HG02642 (cell line): ENCODE results near the gene RPRD1A.
A peak's percentile ranks its signal among the peaks of the same experiment; 100 is the strongest.
"Not testable (repeated sequence)": the region's sequence is repeated elsewhere in the genome, so short reads cannot be mapped to it uniquely, and the experiment has no call there.

ENCODE experiments used
- ATAC-seq: cut with Tn5 transposase; IDR thresholded peaks from one replicate; pipeline ENCODE4 v1.9.1; 2021; ENCODE audit warnings: mild to moderate bottlenecking; ENCODE audit not compliant: unreplicated experiment, poor library complexity

Gene RPRD1A

DNA sequence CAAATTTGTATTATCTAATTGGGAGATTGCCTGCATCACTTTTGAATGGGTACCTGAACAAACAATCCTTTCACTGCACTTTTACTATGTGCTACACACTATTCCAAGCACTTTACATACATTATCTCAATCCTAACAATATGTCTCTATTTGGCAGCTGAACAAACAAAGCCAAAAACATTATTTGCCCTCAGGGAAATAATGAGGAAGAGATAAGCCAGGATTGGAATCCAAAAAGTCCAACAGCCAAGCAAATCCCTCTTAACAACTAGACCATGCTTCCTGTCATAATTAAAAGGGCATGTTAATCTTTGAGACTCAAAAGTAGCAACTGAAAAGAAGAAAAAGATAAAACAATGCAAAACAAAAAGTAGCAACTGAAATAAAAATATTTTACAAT, 32.1 kb downstream of the RPRD1A start:
- ATAC-seq: no peak

DNA sequence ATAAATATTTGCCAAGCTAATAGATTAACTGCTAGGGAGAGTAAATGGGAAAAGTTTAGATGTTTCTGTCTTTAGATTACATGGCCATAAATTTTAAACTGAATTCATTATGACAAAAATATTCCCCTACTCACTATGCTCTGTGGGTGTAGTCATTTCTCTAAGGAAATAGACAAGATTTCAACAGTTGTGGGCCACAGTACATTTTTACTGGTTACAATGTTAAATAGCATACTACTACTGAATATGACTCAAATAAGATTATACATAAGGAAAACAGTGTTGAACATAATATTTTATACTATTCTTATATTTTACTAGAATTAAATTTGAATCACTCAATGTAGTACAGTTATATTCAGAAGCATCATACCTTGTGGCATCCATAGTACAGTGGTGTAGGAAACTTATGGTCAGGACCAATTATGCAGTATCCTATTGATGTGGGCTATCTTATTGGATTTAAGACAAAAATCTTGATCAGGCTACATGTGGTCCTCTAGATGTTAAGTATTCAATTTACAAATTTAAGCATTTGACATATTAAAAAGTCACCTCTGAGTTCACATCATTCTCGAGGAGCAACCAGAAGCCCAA, 33.0 kb downstream of the RPRD1A start:
- ATAC-seq: no peak

DNA sequence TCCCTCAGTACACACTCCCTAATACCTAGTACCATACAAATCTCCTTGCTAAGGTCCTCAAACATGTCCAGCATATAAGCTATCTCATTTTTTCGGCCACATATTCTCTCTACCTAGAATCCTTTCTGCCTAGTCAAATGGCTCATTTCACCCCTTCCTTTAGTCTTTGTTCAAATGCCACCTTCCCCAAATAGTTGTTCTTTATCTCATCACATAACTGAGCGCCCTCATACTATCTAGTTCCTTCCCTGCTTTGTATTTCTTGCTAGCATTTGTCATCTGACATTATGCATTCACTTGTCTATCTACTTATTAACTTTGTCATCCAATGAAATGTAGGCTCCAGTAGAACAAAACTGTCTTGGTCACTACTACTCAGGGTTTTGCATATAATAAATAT, 35.5 kb downstream of the RPRD1A start:
- no peak for ATAC-seq

DNA sequence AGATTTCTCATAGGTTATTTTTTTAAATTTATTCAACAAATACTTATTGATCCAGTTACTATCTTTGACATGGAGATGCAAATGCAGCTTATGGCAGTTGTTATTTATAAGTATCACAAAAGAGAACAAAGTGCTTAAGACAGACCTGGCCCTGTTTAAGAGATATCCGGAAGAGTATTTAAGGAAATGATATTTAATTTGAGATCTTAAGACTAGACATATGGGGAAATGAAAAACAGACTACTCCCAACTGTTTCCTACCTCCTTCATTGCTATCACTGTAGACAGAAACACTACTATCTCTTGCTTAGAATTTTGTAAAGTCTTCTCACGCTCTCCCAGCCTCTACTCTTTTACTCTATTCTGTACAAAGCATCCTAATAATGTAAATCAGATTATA, 36.0 kb downstream of the RPRD1A start:
- no peak for ATAC-seq

DNA sequence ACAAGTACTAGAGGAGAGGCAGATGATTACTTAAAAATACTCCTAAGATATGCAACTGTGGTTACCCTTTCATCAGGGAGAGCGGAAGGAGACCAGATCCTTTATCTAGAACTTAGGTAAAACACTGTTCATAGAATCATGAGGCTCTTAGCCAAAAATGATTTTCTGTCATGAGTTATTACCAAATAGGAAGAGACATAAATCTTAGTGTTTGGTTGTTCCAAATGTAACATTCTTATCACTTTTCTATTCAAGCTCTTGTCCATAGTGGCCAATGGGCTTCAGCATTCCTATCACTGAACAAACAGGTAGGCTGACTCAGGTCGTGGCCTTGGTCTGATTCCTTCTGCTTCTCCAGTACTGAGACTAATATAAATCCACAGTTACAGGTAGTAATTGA, 38.5 kb downstream of the RPRD1A start:
- no peak for ATAC-seq

DNA sequence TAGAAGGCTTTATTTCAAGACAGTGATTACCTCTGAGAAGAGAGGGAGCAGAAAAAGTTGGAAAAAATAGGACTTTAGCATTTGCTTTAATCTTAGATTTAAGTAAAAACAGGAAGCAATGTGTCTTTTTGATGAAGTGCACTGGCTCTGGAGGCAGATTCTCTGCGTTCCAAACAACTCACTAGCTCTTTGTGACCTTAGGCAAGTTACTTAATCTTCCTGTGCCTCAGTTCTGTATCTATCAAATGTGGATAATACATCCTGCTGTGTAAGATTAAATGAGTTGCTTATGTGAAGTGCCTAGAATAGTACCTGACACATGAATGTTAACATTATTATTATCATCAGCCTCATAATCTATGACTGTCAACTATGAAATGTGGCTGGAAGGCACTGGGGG, 42.3 kb downstream of the RPRD1A start:
- ATAC-seq: no peak

DNA sequence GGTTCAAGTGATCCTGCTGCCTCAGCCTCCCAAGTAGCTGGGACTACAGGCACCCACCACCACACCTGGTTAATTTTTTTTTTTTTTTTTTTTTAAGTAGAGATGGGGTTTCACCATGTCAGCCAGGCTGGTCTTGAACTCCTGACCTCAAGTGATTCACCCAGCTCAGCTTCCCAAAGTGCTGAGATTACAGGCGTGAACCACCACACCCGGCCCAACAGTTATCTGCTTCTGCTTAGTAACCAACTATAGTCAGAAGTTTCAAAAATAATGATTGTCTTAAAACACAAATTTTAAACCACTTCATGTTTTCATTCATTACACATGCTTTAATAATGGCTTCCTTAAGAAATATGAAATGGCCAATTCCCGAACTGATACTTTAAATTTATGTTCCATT, 43.1 kb downstream of the RPRD1A start:
- not testable (repeated sequence) for ATAC-seq

DNA sequence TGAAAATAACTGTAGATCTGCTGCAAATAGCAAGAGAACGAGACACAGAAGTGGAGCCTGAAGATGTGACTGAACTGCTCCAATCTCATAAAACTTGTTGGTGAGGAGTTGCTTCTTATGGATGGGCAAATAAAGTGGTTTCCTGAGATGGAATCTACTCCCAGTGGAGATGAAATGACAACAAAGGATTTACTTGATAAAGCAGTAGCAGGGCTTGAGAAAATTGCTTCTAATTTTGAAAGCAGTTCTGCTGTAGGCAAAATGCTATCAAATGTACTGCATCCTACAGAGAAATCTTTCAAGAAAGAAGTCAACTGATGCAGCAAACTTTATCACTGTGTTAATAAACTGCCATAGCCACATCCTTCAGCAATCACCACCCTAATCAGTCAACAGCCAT, 44.0 kb downstream of the RPRD1A start:
- ATAC-seq: no peak

DNA sequence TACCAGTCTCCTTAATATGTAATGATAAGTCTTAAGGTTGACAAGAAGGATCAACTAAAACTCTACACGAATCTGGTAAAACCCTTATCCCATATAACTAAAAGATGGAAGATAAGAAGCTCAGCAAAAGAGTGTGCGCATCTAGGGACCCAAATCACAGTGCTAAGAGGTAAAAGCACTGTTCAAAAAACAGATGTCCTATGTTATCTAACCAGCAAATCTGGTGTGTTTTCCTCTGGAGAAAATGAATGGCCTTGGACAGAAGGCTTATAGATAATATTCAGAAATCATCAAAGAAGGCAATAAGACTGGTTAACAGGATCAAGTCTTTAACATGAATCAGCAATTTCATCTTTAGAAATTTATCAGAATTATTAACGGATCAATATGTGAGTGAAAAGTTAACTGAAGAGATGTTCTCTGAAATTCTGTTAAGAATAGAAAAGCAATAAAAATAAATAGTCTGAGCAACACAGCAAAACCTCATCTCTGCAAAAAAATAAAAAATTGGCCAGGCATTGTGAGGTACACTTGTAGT, 47.1 kb downstream of the RPRD1A start:
- no peak for ATAC-seq

DNA sequence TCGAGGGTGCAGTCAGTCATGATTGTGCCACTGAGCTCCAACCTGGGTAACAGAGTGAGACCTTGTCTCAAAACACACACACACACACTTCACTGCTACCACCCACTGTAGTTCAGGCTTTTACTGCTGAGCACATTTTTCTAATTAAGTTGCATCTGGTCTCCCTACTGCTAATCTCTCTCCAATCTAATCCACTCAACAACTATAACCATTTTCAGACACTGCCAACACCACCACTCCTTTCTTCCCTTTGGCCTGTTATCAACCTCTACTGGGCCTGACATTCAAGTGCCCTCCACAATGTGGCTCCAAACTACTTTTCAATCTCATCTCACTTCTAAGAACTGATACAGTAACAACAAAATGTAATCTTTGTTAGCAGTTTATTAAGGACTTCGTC, 50.1 kb downstream of the RPRD1A start:
- ATAC-seq: no peak

DNA sequence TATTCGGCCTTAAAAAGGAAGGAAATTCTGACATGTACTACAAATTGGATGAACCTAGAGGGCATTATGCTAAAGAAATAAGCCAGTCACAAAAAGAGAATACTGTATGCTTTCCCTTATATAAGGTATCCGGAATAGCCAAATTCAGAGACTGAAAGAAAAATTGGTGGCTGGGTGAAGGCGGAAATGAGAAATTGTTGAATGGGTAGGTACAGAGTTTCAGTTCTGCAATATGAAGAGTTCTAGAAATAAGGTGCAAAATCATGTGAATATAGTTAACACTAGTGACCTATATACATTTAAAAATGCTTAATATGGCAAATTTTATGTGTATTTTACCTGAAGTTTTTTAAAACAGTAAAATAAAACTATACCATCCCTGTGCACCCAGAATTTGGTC, 51.7 kb downstream of the RPRD1A start:
- peak; percentile 93 for ATAC-seq

DNA sequence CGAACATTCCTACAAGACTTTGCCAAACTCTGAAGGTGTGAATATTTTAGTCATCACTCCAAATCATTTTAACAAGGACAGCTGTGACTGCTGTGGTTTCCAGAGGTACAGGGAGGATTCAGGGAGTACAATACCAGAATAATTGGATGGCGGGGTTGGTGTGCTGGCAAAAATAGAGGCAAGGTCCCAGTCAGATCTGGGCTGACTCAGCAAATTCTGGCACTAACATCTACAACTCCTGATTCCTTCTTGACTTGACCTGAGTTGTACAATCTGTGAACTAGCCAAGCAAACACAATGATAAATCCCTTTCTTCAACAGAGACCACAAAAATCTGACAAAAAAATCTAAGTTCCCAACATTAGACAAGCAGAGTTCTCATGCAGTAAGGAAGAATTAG, 54.5 kb downstream of the RPRD1A start:
- no peak for ATAC-seq

DNA sequence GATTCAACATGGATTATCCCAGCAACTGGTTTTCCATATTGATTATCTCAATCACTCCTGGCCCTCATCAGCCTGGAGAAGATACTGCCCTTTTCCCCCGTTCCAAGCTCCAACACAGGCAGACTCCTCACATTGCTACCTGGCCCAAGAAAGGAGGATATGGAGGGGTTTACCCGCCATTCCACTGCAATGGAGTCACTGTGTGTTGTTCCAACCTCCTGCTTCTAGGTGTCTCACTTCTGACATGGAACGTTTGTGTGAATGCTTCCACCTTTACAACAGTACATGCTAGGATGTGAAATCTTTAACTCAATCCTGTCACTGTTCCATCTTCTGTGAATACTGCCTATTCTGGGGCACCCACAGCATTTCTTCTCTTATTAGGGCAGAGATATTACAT, 58.1 kb downstream of the RPRD1A start:
- ATAC-seq: no peak

DNA sequence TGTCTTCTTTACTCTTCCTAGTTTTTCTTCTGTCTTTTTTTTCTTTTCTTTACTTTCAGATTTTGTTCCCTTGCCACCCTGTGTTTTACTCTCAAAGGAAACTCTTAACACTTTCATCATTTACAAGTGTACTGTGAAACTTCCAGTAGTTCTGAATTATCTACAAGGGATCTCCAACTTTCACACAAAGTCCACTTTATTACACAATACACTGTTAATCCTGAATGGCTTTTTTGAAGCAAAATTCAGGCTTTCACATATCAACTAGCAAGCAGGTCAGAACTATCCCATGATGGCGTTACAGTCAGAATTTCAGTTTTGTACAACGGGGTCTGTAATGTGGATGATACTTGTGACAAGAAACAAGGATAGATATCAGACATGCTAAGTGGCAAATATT, 60.4 kb downstream of the RPRD1A start:
- no peak for ATAC-seq

DNA sequence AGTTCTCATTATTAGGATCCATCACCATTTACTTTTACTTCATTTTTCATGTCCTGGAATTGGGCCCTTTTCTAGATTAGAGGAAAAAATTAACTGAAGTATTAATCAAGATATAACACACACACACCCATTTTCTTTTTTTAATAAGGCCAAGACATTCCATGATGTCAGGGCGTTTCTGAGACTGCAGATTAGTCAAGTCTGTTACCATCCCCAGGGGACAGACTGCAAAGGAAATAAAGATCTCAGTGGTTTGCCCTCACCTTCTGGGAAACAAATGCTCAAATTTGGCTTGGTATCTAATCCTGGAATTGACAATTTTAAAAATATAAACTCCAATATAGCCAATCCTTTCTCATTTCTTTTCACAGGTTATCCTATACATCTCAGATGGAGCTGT, 67.4 kb downstream of the RPRD1A start:
- ATAC-seq: no peak

DNA sequence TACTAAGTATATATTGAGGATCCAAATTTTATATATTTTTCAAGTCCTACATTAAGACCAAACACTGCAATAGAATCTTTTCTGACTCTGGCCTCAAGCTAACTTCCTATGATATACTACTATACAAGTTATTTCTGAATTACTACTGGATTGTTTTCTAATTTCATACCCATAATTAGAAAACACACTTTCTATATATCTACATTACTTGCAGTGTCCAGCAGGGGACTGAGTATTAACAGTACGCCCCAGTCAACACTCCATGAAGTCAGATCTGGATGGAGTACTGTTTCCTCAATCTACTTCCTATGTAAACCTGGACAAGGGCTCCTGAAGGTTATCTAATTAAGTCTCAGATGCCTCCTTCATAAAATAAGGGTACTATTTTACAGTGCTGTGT, 68.4 kb downstream of the RPRD1A start:
- ATAC-seq: no peak

DNA sequence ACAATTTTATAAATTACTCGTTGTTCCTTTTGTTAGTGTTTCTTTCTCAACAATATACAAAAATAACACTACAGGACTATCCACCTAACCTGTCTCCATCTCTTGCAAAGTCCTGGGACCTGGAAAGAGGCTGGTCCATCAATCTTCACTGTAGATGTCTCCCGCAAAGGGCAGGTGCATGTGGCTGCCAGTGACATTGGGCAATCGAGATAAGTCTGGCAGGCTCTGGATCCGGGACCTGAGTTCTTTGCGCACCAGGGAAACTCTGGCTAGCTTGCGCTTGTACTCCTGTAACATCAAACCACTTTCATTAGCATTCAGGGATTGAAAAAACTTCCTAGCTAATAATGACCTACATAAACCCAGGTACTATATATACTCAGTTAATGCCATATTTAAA, 74.3 kb downstream of the RPRD1A start:
- no peak for ATAC-seq

DNA sequence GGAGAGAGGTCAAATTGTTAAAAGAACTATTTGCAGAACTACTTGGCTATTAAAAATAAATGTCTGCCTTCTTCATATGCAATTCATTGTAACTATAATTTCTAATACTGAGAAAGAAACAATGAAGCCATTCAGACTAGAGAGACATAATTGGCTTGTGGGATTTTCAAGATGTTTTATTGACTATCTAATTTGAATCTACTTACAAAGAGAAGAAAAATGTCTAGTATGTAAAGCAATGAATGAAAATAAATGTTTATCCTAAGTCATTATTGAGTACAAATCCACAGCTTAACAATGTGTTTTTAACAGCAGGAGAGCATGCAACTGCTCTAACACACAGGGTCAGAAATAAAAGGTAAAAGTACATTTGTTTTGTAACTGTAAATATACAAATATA, 75.7 kb downstream of the RPRD1A start:
- ATAC-seq: no peak

DNA sequence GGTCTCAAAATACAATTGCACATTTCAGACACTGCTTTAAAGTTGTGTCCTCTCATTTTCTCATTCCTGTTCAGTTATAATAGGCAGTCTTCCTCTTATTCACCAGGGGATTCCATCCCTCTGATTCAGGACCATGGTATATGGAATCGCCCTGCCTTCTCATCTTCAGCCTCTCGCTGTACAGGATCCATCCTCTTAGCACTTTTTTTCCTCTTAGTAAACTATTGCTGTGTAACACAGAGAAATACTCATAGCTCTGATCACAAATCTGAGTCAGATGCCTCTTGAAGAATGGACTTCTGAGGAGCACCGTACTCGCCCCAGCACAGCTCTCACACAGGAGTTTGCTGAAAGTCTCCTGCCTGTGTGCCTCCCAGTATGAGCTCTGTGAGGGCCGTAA, 83.5 kb downstream of the RPRD1A start:
- ATAC-seq: no peak

DNA sequence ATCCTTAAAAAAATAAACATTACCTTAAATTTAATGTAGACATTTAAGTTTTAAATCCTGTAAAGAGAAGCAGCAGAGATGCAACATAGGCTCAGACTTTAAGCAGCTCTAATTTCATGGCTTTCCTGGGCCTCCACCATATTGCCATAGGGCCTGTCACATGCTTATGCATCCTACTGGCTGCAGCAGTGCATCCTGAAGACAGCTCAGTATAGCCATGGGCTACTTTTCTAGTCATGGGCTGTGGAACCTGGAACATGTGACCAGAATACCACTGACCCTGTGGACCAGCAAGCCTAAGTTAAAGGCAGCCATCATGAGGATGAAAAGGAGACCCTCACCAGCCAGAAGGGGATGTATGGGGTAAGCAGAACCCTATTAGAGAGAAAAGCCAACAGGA, 84.2 kb downstream of the RPRD1A start:
- no peak for ATAC-seq

DNA sequence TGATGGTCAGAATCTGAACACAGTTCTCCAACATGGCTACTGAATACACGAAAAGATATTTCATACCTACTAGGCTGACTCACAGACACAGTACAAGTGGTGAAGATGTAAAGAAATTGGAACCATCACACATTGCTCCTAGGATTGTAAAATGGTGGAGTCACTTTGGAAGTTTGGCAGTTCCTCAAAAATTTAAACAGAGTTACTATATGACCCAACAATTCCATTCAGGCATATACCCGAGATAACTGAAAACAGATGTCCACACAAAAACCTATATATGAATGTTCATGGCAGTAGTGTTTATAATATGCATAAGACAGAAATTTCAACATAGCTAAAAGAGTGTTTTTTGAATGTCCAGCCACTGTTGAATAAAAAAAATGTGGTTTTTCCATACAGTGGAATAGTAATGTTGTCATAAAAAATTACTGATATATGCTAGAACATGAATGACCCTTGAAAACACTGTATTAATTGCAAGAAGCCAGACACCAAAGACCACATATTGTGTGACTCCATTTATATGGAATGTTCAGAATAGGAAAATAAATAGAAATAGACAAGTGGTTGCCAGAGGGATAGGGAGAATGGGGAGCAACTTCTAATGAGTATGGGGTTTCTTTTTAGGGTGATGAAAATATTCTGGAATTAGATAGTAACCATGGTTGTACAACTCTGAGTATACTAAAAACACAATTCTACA, 84.8 kb downstream of the RPRD1A start:
- ATAC-seq: no peak

DNA sequence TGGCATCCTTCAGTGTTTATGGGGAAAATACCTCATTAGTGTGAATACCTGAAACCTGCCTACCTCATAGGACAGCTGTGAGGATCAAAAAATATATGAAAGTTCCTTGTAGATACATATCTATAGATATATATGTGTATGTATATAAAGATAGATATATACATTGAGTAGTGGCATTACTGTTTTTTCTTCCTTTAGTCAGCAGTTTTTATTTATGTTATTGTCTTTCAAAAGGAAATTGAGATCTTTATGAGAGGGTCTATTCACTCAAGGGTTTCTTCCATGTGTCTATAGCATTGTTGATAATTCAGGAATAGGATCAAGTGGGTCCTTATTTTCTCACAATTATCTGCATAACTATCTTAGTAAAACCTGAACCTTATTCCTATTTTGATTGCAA, 88.2 kb downstream of the RPRD1A start:
- ATAC-seq: no peak
